ENCODE results near the gene SMC4.

The SMC4 gene

DNA sequence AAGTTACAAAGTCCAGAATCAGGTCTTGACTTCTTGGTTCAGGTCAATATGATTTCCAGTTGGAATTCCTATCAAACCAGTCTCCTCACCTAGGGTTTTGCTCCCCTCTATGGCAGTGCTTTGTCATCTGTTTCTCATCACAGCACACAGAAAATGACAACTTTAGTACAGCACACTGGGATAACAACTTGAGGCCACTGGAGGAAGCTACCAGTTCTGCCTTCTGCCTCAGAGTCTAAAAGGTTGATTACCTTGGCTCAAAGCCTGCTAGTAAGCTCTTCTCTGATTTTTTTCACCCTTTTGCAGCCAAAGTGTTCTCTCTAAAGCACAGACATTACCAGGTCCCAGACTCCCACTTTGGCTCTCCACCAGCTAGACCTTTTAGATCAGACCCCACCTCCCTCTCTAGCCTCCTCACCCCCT lies 75.0 kb downstream of the SMC4 start:
- ChIA-PET POLR2A (ENCODE audit: low non-redundant PET) (no interaction called here), CTCF (interaction anchor here (0.6 kb wide), 1 partner anchor 529 kb away, joined by 6 read pairs; no protein-coding TSS in a partner anchor)
- TF ChIP-seq CTCF (conservative IDR thresholded peaks at IDR 0.05; ENCODE audit: low read depth): no peak
- no peak for DNase-seq (ENCODE audit: low spot score)
- no peak overlapping the region for H3K27ac ChIP-seq

- CTCF ChIA-PET: interaction anchor here (0.6 kb wide), 1 partner anchor 529 kb away, joined by 6 read pairs; no protein-coding TSS in a partner anchor
- no peak overlapping the region for H3K27ac ChIP-seq
- POLR2A ChIA-PET (ENCODE audit: low non-redundant PET): no interaction called here
- DNase-seq (ENCODE audit: low spot score): no peak
- TF ChIP-seq CTCF (conservative IDR thresholded peaks at IDR 0.05; ENCODE audit: low read depth): no peak
Measured at GRCh38 chr3:160475153-160475552, 75.7 kb downstream of the SMC4 start.

DNA sequence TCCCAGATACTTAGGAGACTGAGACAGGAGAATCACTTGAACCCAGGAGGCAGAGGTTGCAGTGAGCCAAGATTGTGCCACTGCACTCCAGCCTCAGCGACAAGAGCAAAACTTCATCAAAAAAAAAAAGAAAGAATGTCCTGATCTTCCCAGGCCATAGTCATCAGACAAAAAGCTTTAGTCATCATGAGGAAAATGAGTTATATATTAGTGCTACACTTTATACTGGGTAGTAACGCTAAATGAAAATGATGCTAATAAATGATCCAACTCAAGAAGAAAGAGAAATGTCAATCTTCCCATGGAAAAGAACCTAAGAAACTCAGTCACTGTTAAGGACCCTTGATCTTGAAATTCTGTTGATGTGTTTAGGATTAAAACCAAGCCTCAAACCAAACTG lies 76.4 kb downstream of the SMC4 start:
- ChIA-PET CTCF (no interaction called here), POLR2A (ENCODE audit: low non-redundant PET) (no interaction called here)
- no peak overlapping the region for H3K27ac ChIP-seq
- DNase-seq (ENCODE audit: low spot score): no peak
- no peak for TF ChIP-seq CTCF (conservative IDR thresholded peaks at IDR 0.05; ENCODE audit: low read depth)

- TF ChIP-seq CTCF (conservative IDR thresholded peaks at IDR 0.05; ENCODE audit: low read depth): no peak
- H3K27ac ChIP-seq: no peak overlapping the region
- CTCF ChIA-PET: interaction anchor here (0.6 to 0.8 kb wide), 2 partner anchors 9 to 512 kb away, joined by 3 to 6 read pairs; no protein-coding TSS in a partner anchor
- no peak for DNase-seq (ENCODE audit: low spot score)
- POLR2A ChIA-PET (ENCODE audit: low non-redundant PET): no interaction called here
Measured at GRCh38 chr3:160477750-160478149, 78.3 kb downstream of the SMC4 start.

GRCh38 chr3:160478338-160478737 lies 78.9 kb downstream of the SMC4 start:
- TF ChIP-seq CTCF (conservative IDR thresholded peaks at IDR 0.05; ENCODE audit: low read depth): no peak
- no peak for DNase-seq (ENCODE audit: low spot score)
- CTCF ChIA-PET: interaction anchor here (0.8 kb wide), 1 partner anchor 10 kb away, joined by 3 read pairs; no protein-coding TSS in a partner anchor

DNA sequence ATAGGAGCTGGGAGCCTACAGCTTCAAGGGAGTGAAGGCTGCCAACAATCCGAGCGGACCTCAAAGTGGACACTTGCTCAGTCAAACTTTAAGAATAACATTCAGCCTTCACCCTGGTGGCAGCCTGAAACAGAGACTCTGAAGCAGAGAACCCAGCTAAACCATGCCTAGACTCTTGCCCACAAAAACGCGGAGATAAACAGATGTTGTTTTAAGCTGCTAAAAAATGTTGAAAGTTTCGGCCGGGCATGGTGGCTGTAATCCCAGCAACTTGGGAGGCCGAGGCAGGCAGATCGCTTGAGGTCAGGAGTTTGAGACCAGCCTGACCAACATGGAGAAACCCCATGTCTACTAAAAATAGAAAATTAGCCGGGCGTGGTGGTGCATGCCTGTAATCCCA lies 79.9 kb downstream of the SMC4 start:
- no peak for DNase-seq (ENCODE audit: low spot score)

More at GRCh38 chr3:160478338-160478737, 78.9 kb downstream of the SMC4 start:
- H3K27ac ChIP-seq: no peak overlapping the region
- POLR2A ChIA-PET (ENCODE audit: low non-redundant PET): no interaction called here

More for the DNA sequence above, 79.9 kb downstream of the SMC4 start:
- ChIA-PET CTCF (interaction anchor here (0.6 kb wide), 1 partner anchor 881 kb away, joined by 3 read pairs; no protein-coding TSS in a partner anchor), POLR2A (ENCODE audit: low non-redundant PET) (no interaction called here)
- no peak for TF ChIP-seq CTCF (conservative IDR thresholded peaks at IDR 0.05; ENCODE audit: low read depth)
- H3K27ac ChIP-seq: no peak overlapping the region

All from RWPE1 (cell line).